ENCODE data around the gene ABHD8.

ABHD8 gene

GRCh38 chr19:17266026-17266425 lies 37.2 kb downstream of the ABHD8 start:
- DNase-seq (ENCODE audit: low spot score) = no peak

GRCh38 chr19:17264641-17264979 lies 38.6 kb downstream of the ABHD8 start, which contains the start of gene USHBP1:
TSS of gene USHBP1 (minus strand) at chr19:17264745. CDS start at chr19:17264299, 446 bp downstream.
- DNase-seq (ENCODE audit: low spot score) = no peak

- no peak for DNase-seq (ENCODE audit: low spot score)
Measured at GRCh38 chr19:17263712-17264640, 39.2 kb downstream of the ABHD8 start.

- DNase-seq (ENCODE audit: low spot score) = no peak
Measured at GRCh38 chr19:17262557-17262956, 40.7 kb downstream of the ABHD8 start.

- peak; percentile 80 for DNase-seq (ENCODE audit: low spot score)
Measured at GRCh38 chr19:17260842-17261325, 42.3 kb downstream of the ABHD8 start.

GRCh38 chr19:17259934-17260333 lies 43.3 kb downstream of the ABHD8 start:
- DNase-seq (ENCODE audit: low spot score) = no peak

GRCh38 chr19:17259118-17259780 lies 44.0 kb downstream of the ABHD8 start:
- DNase-seq (ENCODE audit: low spot score) = no peak

GRCh38 chr19:17256130-17256529 lies 47.1 kb downstream of the ABHD8 start:
- DNase-seq (ENCODE audit: low spot score) = no peak

GRCh38 chr19:17255150-17255621 lies 48.0 kb downstream of the ABHD8 start:
- no peak for DNase-seq (ENCODE audit: low spot score)

GRCh38 chr19:17254636-17255035 lies 48.6 kb downstream of the ABHD8 start:
- no peak for DNase-seq (ENCODE audit: low spot score)

- no peak for DNase-seq (ENCODE audit: low spot score)
Measured at GRCh38 chr19:17249887-17250548, 53.2 kb downstream of the ABHD8 start.

- no peak for DNase-seq (ENCODE audit: low spot score)
Measured at GRCh38 chr19:17248011-17248776, 55.0 kb downstream of the ABHD8 start.

- DNase-seq (ENCODE audit: low spot score) = no peak
Measured at GRCh38 chr19:17246681-17247425, 56.4 kb downstream of the ABHD8 start.

- no peak for DNase-seq (ENCODE audit: low spot score)
Measured at GRCh38 chr19:17245535-17245984, 57.7 kb downstream of the ABHD8 start, which contains the start of gene NR2F6. TSS of gene NR2F6 (minus strand) at chr19:17245919. CDS start at chr19:17245220, 699 bp downstream.

GRCh38 chr19:17244618-17245534 lies 58.3 kb downstream of the ABHD8 start:
- DNase-seq (ENCODE audit: low spot score) = no peak

GRCh38 chr19:17243830-17244617 lies 59.2 kb downstream of the ABHD8 start:
- DNase-seq (ENCODE audit: low spot score) = peak; percentile 54

GRCh38 chr19:17243211-17243829 lies 59.9 kb downstream of the ABHD8 start:
- no peak for DNase-seq (ENCODE audit: low spot score)

All from cerebellar cortex (tissue), 1 donor.